HCT116 (cell line): ENCODE measurements around the gene CPED1. TPM values are rescaled to one million over a fixed set of nuclear protein-coding genes. Genes with fewer than 3 reads are reported as not detected.

ENCODE experiments used
- ATAC-seq: fragments of 200-7000 bp; cut with Tn5 transposase; 2 replicates; pipeline ENCODE4 v1.9.1; 2020; ENCODE audit warnings: mild to moderate bottlenecking, moderate library complexity
- BruUV-seq: library from RNA; stranded (reverse); fragments of 400-500 nt; replicated peaks from 2 replicates; lab custom pipeline; 2021; lab: Mats Ljungman, UMichigan
- CTCF ChIA-PET: fragments of 300-600 bp; sonication (Branson Sonifier 250); formaldehyde crosslinking; loops from one replicate; lab custom pipeline; 2021; ENCODE audit warnings: antibody characterized with exemption; lab: Charles Lee
- POLR2A ChIA-PET: fragments of 300-600, 350-600 bp; sonication (Branson Sonifier 250); formaldehyde crosslinking; loops from one replicate; lab custom pipeline; 2021; ENCODE audit warnings: antibody characterized with exemption; lab: Charles Lee
- RAD21 ChIA-PET, 2 experiments: fragments of 300-600 bp; sonication (Branson Sonifier 250); formaldehyde crosslinking; loops; one replicate each; lab custom pipeline; 2023; ENCODE audit warnings: low total read pairs in 2 of 2; ENCODE audit not compliant: uncharacterized antibody in 2 of 2, unreplicated experiment in 2 of 2, low non-redundant PET in 1 of 2; lab: Charles Lee
- DNase-seq: peaks from one replicate; pipeline ENCODE4 v3.0.0-alpha.2; 2010; ENCODE audit warnings: low read depth, low spot score
- H2AFZ ChIP-seq: fragments of 200-600 bp; shearing (Covaris generic), sonication (generic); 2 replicates; pipeline ENCODE4 v1.6.1; 2017; ENCODE audit warnings: low read depth, mixed run types, mixed read lengths, antibody characterized with exemption, low read length; ENCODE audit not compliant: poor library complexity, severe bottlenecking
- H3K27ac ChIP-seq: 2 replicates; pipeline ENCODE4 v1.5.1; 2012; ENCODE audit warnings: low read depth, low read length
- H3K27me3 ChIP-seq: fragments of 200-600 bp; sonication (generic); 2 replicates; pipeline ENCODE4 v1.6.1; 2016; ENCODE audit warnings: mixed run types, low read length, mixed read lengths; ENCODE audit not compliant: insufficient read depth
- H3K36me3 ChIP-seq, 2 experiments: fragments of 200-500 bp in 1 of 2; fragments of 200-600 bp in 1 of 2; sonication (Bioruptor generic) in 1 of 2; sonication (generic) in 1 of 2; 2 replicates each; pipeline versions ENCODE4 v1.5.1 to v1.6.1; 2014 to 2016; ENCODE audit warnings: low read length in 2 of 2, inconsistent platforms in 1 of 2, mixed read lengths in 1 of 2, mixed run types in 1 of 2; ENCODE audit not compliant: insufficient read depth in 2 of 2, control insufficient read depth in 1 of 2
- H3K4me1 ChIP-seq, 2 experiments: fragments of 200-600 bp in 1 of 2; sonication (generic) in 1 of 2; 2 replicates each; pipeline versions ENCODE4 v1.5.1 to v1.6.1; 2012 to 2017; ENCODE audit warnings: low read length in 2 of 2, inconsistent platforms in 1 of 2, mild to moderate bottlenecking in 1 of 2, mixed read lengths in 1 of 2, mixed run types in 1 of 2, moderate library complexity in 1 of 2; ENCODE audit not compliant: insufficient read depth in 2 of 2, control insufficient read depth in 1 of 2
- H3K4me2 ChIP-seq: fragments of 200-600 bp; sonication (generic); 2 replicates; pipeline ENCODE4 v1.6.1; 2017; ENCODE audit warnings: mixed run types, low read length, mixed read lengths
- H3K4me3 ChIP-seq, 2 experiments: fragments of 200-600 bp in 1 of 2; sonication (generic) in 1 of 2; replicated peaks in 1 of 2; 2 replicates each; pipeline ENCODE4 v1.5.1; 2011 to 2016; ENCODE audit warnings: low read length in 2 of 2, control low read depth in 1 of 2, low read depth in 1 of 2, mild to moderate bottlenecking in 1 of 2, mixed read lengths in 1 of 2, mixed run types in 1 of 2
- H3K79me2 ChIP-seq: fragments of 200-600 bp; sonication (generic); 2 replicates; pipeline ENCODE4 v1.6.1; 2017; ENCODE audit warnings: mild to moderate bottlenecking, mixed run types, low read length, moderate library complexity, mixed read lengths; ENCODE audit not compliant: insufficient read depth
- H3K9ac ChIP-seq: fragments of 200-600 bp; sonication (generic); 2 replicates; pipeline ENCODE4 v1.6.1; 2016; ENCODE audit warnings: low read length, mixed read lengths
- H3K9me2 ChIP-seq: fragments of 200-600 bp; sonication (generic), shearing (Covaris generic); 2 replicates; pipeline ENCODE4 v1.6.1; 2017; ENCODE audit warnings: mixed run types, mild to moderate bottlenecking, moderate library complexity; ENCODE audit not compliant: insufficient read depth
- H3K9me3 ChIP-seq, 2 experiments: fragments of 200-500 bp in 1 of 2; fragments of 200-600 bp in 1 of 2; sonication (Bioruptor generic) in 1 of 2; sonication (generic) in 1 of 2; 2 replicates each; pipeline ENCODE4 v1.6.1; 2014 to 2017; ENCODE audit warnings: low read length in 2 of 2, mixed read lengths in 2 of 2, inconsistent platforms in 1 of 2, low read depth in 1 of 2, mild to moderate bottlenecking in 1 of 2, mixed run types in 1 of 2, moderate library complexity in 1 of 2; ENCODE audit not compliant: control insufficient read depth in 1 of 2, insufficient read depth in 1 of 2
- H4K20me1 ChIP-seq: fragments of 200-600 bp; sonication (generic), shearing (Covaris generic); 2 replicates; pipeline ENCODE4 v1.6.1; 2017; ENCODE audit warnings: mixed run types, mild to moderate bottlenecking, moderate library complexity; ENCODE audit not compliant: insufficient read depth
- EZH2phosphoT487 ChIP-seq: fragments of 200-600 bp; IDR thresholded peaks from 2 replicates; pipeline ENCODE4 v1.6.1; 2018; ENCODE audit warnings: antibody characterized with exemption, borderline replicate concordance
- FOSL1 ChIP-seq: IDR thresholded peaks from 2 replicates; pipeline ENCODE4 v1.6.1; 2012; ENCODE audit warnings: low read depth
- POLR2A ChIP-seq: IDR thresholded peaks from 2 replicates; pipeline ENCODE4 v1.7.0; 2011; ENCODE audit warnings: borderline replicate concordance; ENCODE audit not compliant: insufficient read depth, insufficient read length; ENCODE audit errors: extremely low read depth
- RAD21 ChIP-seq: IDR thresholded peaks from 2 replicates; pipeline ENCODE4 v1.6.1; 2012; ENCODE audit warnings: low read depth, mild to moderate bottlenecking
- ZFX ChIP-seq: fragments of 450-650 bp; IDR thresholded peaks from 2 replicates; pipeline ENCODE4 v1.6.1; 2017
- intact Hi-C: fragments of 100-400 bp; cut with micrococcal nuclease; formaldehyde crosslinking; loops from 2 replicates; pipeline ENCODE4 v1.10.0; 2022
- total RNA-seq: library from RNA; stranded (reverse); gene quantifications from one replicate; pipeline ENCODE4 v1.2.1, GENCODE V29; 2021; ENCODE audit not compliant: unreplicated experiment
- TF ChIP-seq, protein P1 (sequence below): IDR thresholded peaks from 2 replicates; pipeline ENCODE4 v1.6.1; 2011; ENCODE audit warnings: mild to moderate bottlenecking, low read length, moderate library complexity; ENCODE audit not compliant: insufficient replicate concordance; ENCODE audit errors: extremely low read depth
- TF ChIP-seq, protein P2 (sequence below), 3 experiments: fragments of 200-600 bp in 1 of 3; sonication (generic) in 1 of 3; IDR thresholded peaks in 2 of 3; conservative IDR thresholded peaks in 1 of 3; 2 replicates each; pipeline ENCODE4 v1.5.1; 2012 to 2017; ENCODE audit warnings: low read depth in 2 of 3, low read length in 2 of 3, antibody characterized with exemption in 1 of 3, borderline replicate concordance in 1 of 3, control low read depth in 1 of 3, mild to moderate bottlenecking in 1 of 3, mixed read lengths in 1 of 3, mixed run types in 1 of 3, moderate library complexity in 1 of 3; ENCODE audit not compliant: insufficient read depth in 1 of 3

The CPED1 gene
- total RNA-seq, 1 experiment from 2014 or later: 1.2 TPM

DNA sequence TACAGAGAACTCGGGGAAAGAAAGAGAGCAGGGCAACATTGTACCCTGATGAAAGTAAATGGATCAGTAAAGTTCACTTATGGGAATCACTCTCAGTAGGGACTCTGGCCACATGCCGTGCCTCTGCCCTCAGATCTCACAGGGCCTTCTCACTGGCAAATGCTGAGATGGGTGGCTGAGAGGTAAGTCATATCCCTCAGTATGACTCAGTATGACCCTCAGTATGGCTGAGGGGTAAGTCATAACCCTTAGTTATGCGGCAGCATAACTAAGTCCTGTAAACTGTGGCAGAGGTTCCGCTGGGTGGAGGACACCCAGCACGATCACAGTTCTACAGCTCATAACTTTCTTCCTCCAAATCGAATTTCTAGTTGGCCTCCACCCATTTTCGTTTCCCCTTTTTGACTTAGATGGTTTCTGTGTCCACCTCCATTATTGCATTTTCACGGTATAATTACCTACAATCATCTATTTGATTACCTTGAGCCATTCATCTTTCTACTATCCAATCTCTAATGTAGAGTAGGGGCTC, 313.8 kb downstream of the CPED1 start (continued):
- TF ChIP-seq, protein P1, sequence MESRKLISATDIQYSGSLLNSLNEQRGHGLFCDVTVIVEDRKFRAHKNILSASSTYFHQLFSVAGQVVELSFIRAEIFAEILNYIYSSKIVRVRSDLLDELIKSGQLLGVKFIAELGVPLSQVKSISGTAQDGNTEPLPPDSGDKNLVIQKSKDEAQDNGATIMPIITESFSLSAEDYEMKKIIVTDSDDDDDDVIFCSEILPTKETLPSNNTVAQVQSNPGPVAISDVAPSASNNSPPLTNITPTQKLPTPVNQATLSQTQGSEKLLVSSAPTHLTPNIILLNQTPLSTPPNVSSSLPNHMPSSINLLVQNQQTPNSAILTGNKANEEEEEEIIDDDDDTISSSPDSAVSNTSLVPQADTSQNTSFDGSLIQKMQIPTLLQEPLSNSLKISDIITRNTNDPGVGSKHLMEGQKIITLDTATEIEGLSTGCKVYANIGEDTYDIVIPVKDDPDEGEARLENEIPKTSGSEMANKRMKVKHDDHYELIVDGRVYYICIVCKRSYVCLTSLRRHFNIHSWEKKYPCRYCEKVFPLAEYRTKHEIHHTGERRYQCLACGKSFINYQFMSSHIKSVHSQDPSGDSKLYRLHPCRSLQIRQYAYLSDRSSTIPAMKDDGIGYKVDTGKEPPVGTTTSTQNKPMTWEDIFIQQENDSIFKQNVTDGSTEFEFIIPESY: peak; percentile 72
- TF ChIP-seq FOSL1 (peak; percentile 98), POLR2A (peak; percentile 37), ZFX (no peak)

DNA sequence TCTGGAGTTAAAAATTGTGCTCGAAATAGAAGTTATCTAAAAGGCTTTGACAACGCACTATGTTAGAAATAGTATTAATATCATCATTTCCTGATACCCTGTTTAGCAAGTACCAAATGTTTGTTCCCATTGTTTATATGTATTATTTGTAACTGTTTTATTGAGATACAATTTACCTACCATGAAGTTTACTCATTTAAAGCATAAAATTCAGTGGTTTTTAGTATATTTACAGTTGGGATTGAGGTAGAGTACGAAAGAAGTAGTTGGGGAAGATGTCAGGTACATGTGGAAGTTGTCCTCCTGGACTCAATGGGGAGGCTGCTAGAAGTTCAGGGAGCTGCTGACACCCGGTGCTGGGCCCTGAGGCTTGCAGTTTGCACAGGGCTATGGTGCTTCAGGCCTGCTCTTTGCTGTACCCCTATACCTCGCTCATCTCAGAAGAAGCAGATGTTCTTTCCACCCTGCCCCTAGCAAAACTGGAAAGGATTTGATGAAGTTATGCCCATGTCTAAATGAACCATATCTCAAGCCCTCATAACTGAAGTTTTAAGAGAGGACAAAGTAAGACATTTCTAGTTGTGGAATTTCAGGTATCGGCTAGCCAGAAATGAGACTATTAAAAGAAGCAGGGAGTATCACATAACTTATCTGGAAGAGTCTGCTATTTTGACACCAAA, 315.1 kb downstream of the CPED1 start:
- POLR2A ChIA-PET: no interaction called here
- ATAC-seq: no peak
- intact Hi-C loops: loop anchor here (1.0 kb wide), 1 partner anchor 176 kb away; no protein-coding TSS in a partner anchor

More for the DNA sequence above, 315.1 kb downstream of the CPED1 start:
- Histone ChIP-seq H3K27ac (peak overlapping the region; percentile 96), H3K4me1 (peaks cover 61 to 90% of the 10 kb centered on the region in 2 experiments), H4K20me1 (no peaks in the 10 kb centered on the region), H3K9ac (peak overlapping the region; percentile 67), H3K27me3 (no peaks in the 10 kb centered on the region), H3K4me3 (no peak overlapping the region), H2AFZ (no peak overlapping the region), H3K9me2 (no peaks in the 10 kb centered on the region), H3K36me3 (no peaks in the 10 kb centered on the region), H3K79me2 (no peaks in the 10 kb centered on the region), H3K9me3 (no peaks in the 10 kb centered on the region), H3K4me2 (peak overlapping the region; percentile 56)
- TF ChIP-seq EZH2phosphoT487: no peak
- TF ChIP-seq, protein P2, sequence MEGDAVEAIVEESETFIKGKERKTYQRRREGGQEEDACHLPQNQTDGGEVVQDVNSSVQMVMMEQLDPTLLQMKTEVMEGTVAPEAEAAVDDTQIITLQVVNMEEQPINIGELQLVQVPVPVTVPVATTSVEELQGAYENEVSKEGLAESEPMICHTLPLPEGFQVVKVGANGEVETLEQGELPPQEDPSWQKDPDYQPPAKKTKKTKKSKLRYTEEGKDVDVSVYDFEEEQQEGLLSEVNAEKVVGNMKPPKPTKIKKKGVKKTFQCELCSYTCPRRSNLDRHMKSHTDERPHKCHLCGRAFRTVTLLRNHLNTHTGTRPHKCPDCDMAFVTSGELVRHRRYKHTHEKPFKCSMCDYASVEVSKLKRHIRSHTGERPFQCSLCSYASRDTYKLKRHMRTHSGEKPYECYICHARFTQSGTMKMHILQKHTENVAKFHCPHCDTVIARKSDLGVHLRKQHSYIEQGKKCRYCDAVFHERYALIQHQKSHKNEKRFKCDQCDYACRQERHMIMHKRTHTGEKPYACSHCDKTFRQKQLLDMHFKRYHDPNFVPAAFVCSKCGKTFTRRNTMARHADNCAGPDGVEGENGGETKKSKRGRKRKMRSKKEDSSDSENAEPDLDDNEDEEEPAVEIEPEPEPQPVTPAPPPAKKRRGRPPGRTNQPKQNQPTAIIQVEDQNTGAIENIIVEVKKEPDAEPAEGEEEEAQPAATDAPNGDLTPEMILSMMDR (IDR thresholded peaks at IDR 0.05 in 2 of 3, conservative IDR thresholded peaks at IDR 0.05 in 1 of 3; ENCODE audit: borderline replicate concordance in 1 of 3, insufficient read depth in 1 of 3, low read depth in 2 of 3, low read length in 2 of 3): peak; percentile 23 to 51 (median 32); a peak in 5 of 6 replicates
- TF ChIP-seq RAD21: peak; percentile 59
- DNase-seq: no peak
- CTCF ChIA-PET: interaction anchor here (1.0 kb wide), 1 partner anchor 175 kb away, joined by 4 read pairs; no protein-coding TSS in a partner anchor
- no TSS peak for BruUV-seq
- RAD21 ChIA-PET: no interaction called here
